Astrocyte (in vitro differentiated cells and primary cell): ENCODE data around the gene SCN2A. TPM values are rescaled to one million over a fixed set of nuclear protein-coding genes. Genes with fewer than 3 reads are reported as not detected.
A peak's percentile ranks its signal among the peaks of the same experiment; 100 is the strongest.

ENCODE experiments used
- DNase-seq: peaks from one replicate; pipeline ENCODE4 v3.0.0-alpha.2; 2010; ENCODE audit warnings: low read depth
- FAIRE-seq: peaks from 2 replicates; lab custom pipeline; 2011; peaks lifted over from hg19 to GRCh38; lab: Jason Lieb, UNC
- H2AFZ ChIP-seq: 2 replicates; pipeline ENCODE4 v1.6.0; 2012; ENCODE audit warnings: low read depth, low read length, inconsistent platforms
- H3K27ac ChIP-seq: 2 replicates; pipeline ENCODE4 v1.5.1; 2011; ENCODE audit warnings: low read depth, low read length, inconsistent platforms
- H3K27me3 ChIP-seq: 2 replicates; pipeline ENCODE4 v1.6.0; 2011; ENCODE audit warnings: low read length, inconsistent platforms; ENCODE audit not compliant: insufficient read depth
- H3K36me3 ChIP-seq: 2 replicates; pipeline ENCODE4 v1.5.1; 2011; ENCODE audit warnings: low read length, inconsistent platforms; ENCODE audit not compliant: insufficient read depth
- H3K4me1 ChIP-seq: 2 replicates; pipeline ENCODE4 v1.5.1; 2011; ENCODE audit warnings: low read length, inconsistent platforms; ENCODE audit not compliant: insufficient read depth
- H3K4me2 ChIP-seq: 2 replicates; pipeline ENCODE4 v1.6.0; 2012; ENCODE audit warnings: low read length, inconsistent platforms
- H3K4me3 ChIP-seq: 2 replicates; pipeline ENCODE4 v1.5.1; 2011; ENCODE audit warnings: low read depth, mild to moderate bottlenecking, low read length, inconsistent platforms; ENCODE audit not compliant: insufficient read depth
- H3K79me2 ChIP-seq: 2 replicates; pipeline ENCODE4 v1.6.0; 2012; ENCODE audit warnings: mild to moderate bottlenecking, low read length, inconsistent platforms; ENCODE audit not compliant: insufficient read depth
- H3K9ac ChIP-seq: 2 replicates; pipeline ENCODE4 v1.6.0; 2012; ENCODE audit warnings: mild to moderate bottlenecking, low read length, inconsistent platforms
- H3K9me3 ChIP-seq: 2 replicates; pipeline ENCODE4 v1.5.1; 2012; ENCODE audit warnings: low read depth, mild to moderate bottlenecking, low read length, inconsistent platforms; ENCODE audit not compliant: insufficient read depth
- H4K20me1 ChIP-seq: 2 replicates; pipeline ENCODE4 v1.6.0; 2012; ENCODE audit warnings: low read length, inconsistent platforms; ENCODE audit not compliant: insufficient read depth
- H3K27ac Mint-ChIP-seq: one replicate; pipeline ENCODE4 v1.8.0; 2021; ENCODE audit warnings: mild to moderate bottlenecking, mixed read lengths; ENCODE audit not compliant: unreplicated experiment
- H3K27me3 Mint-ChIP-seq: one replicate; pipeline ENCODE4 v1.8.0; 2021; ENCODE audit warnings: low read depth, mixed read lengths; ENCODE audit not compliant: unreplicated experiment
- H3K36me3 Mint-ChIP-seq: one replicate; pipeline ENCODE4 v1.8.0; 2021; ENCODE audit warnings: low read depth, mixed read lengths; ENCODE audit not compliant: unreplicated experiment
- H3K4me1 Mint-ChIP-seq: one replicate; pipeline ENCODE4 v1.8.0; 2021; ENCODE audit warnings: low read depth, mixed read lengths; ENCODE audit not compliant: unreplicated experiment
- H3K4me3 Mint-ChIP-seq: one replicate; pipeline ENCODE4 v1.8.0; 2021; ENCODE audit warnings: mild to moderate bottlenecking, moderate library complexity, mixed read lengths; ENCODE audit not compliant: unreplicated experiment
- H3K9me3 Mint-ChIP-seq: one replicate; pipeline ENCODE4 v1.8.0; 2021; ENCODE audit warnings: mild to moderate bottlenecking, mixed read lengths; ENCODE audit not compliant: unreplicated experiment
- EZH2 ChIP-seq: IDR thresholded peaks from 2 replicates; pipeline ENCODE4 v1.6.1; 2012; ENCODE audit warnings: mild to moderate bottlenecking, low read length, inconsistent platforms; ENCODE audit not compliant: insufficient read depth
- total RNA-seq: library from RNA; stranded (reverse); gene quantifications from 2 replicates; pipeline ENCODE4 v1.2.1, GENCODE V29; 2021
- TF ChIP-seq, protein P1 (sequence below): IDR thresholded peaks from 2 replicates; pipeline ENCODE4 v1.5.1; 2011; ENCODE audit warnings: low read depth, mild to moderate bottlenecking, inconsistent platforms, low read length, moderate library complexity; ENCODE audit not compliant: insufficient read depth

Gene SCN2A
- total RNA-seq, 1 donor from 2014 or later: 7.5 TPM

DNA sequence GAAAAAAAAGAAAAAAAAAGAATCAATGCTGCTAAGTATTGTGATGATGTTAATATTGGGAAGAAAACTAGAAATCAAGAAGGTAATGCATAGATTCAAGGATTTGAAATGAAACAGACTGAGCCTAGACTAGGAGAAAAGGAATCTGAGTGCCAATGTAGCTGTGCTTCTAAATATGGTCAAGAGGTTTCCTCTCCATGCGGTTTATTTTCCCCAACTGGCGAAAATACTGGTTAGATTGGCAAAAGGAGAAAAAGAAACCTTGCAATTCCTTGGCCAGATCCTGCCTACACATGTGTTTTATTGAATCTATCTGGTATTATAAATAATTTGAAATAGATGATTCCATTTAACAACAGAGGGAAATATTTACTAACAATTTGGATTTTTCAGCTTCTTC, 41.0 kb upstream of the SCN2A start:
- peaks cover 2% of the 10 kb centered on the region for H3K4me1 Mint-ChIP-seq
- no peaks in the 10 kb centered on the region for H4K20me1 ChIP-seq
- H2AFZ ChIP-seq: no peak overlapping the region
- no peaks in the 10 kb centered on the region for H3K27me3 ChIP-seq
- H3K9ac ChIP-seq: no peak overlapping the region
- no peaks in the 10 kb centered on the region for H3K36me3 ChIP-seq
- H3K4me2 ChIP-seq: no peak overlapping the region
- FAIRE-seq: no peak
- no peak overlapping the region for H3K4me3 Mint-ChIP-seq
- no peaks in the 10 kb centered on the region for H3K27me3 Mint-ChIP-seq
- no peaks in the 10 kb centered on the region for H3K79me2 ChIP-seq
- H3K27ac ChIP-seq: no peak overlapping the region
- H3K9me3 ChIP-seq: no peaks in the 10 kb centered on the region
- no peak overlapping the region for H3K4me3 ChIP-seq
- no peak for DNase-seq
- H3K4me1 ChIP-seq: no peaks in the 10 kb centered on the region
- no peaks in the 10 kb centered on the region for H3K9me3 Mint-ChIP-seq
- H3K27ac Mint-ChIP-seq: no peak overlapping the region
- TF ChIP-seq EZH2: no peak
- H3K36me3 Mint-ChIP-seq: no peaks in the 10 kb centered on the region

DNA sequence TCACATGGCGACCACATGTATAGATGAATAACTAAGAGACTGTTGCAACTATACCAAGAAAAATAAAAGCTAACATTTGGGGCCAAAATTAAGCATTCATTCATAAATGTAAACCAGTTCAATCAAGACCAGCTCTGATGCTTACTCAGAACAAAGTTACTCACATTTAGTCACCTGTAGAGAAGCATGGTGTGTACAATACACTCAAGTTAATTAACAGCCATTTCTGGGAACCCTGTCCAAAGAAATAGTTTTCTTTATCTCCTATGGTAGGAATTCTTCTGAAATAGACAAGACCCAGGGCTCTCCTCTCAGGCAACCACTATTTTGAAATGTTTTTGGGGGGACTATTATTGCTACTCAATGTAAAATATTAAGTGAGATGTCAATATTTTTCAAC, 37.0 kb upstream of the SCN2A start:
- H4K20me1 ChIP-seq: no peaks in the 10 kb centered on the region
- H3K9me3 ChIP-seq: no peaks in the 10 kb centered on the region
- no peaks in the 10 kb centered on the region for H3K4me1 Mint-ChIP-seq
- H3K4me1 ChIP-seq: no peaks in the 10 kb centered on the region
- H3K9me3 Mint-ChIP-seq: no peaks in the 10 kb centered on the region
- no peak overlapping the region for H2AFZ ChIP-seq
- H3K27ac Mint-ChIP-seq: no peak overlapping the region
- no peak for TF ChIP-seq EZH2
- TF ChIP-seq, protein P1, sequence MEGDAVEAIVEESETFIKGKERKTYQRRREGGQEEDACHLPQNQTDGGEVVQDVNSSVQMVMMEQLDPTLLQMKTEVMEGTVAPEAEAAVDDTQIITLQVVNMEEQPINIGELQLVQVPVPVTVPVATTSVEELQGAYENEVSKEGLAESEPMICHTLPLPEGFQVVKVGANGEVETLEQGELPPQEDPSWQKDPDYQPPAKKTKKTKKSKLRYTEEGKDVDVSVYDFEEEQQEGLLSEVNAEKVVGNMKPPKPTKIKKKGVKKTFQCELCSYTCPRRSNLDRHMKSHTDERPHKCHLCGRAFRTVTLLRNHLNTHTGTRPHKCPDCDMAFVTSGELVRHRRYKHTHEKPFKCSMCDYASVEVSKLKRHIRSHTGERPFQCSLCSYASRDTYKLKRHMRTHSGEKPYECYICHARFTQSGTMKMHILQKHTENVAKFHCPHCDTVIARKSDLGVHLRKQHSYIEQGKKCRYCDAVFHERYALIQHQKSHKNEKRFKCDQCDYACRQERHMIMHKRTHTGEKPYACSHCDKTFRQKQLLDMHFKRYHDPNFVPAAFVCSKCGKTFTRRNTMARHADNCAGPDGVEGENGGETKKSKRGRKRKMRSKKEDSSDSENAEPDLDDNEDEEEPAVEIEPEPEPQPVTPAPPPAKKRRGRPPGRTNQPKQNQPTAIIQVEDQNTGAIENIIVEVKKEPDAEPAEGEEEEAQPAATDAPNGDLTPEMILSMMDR: no peak
- no peaks in the 10 kb centered on the region for H3K36me3 Mint-ChIP-seq
- no peaks in the 10 kb centered on the region for H3K36me3 ChIP-seq
- DNase-seq: no peak
- H3K79me2 ChIP-seq: no peaks in the 10 kb centered on the region
- no peak overlapping the region for H3K9ac ChIP-seq
- FAIRE-seq: no peak
- H3K4me2 ChIP-seq: no peak overlapping the region
- H3K27ac ChIP-seq: no peak overlapping the region
- no peak overlapping the region for H3K4me3 Mint-ChIP-seq
- H3K27me3 ChIP-seq: no peaks in the 10 kb centered on the region
- no peak overlapping the region for H3K4me3 ChIP-seq
- no peaks in the 10 kb centered on the region for H3K27me3 Mint-ChIP-seq

DNA sequence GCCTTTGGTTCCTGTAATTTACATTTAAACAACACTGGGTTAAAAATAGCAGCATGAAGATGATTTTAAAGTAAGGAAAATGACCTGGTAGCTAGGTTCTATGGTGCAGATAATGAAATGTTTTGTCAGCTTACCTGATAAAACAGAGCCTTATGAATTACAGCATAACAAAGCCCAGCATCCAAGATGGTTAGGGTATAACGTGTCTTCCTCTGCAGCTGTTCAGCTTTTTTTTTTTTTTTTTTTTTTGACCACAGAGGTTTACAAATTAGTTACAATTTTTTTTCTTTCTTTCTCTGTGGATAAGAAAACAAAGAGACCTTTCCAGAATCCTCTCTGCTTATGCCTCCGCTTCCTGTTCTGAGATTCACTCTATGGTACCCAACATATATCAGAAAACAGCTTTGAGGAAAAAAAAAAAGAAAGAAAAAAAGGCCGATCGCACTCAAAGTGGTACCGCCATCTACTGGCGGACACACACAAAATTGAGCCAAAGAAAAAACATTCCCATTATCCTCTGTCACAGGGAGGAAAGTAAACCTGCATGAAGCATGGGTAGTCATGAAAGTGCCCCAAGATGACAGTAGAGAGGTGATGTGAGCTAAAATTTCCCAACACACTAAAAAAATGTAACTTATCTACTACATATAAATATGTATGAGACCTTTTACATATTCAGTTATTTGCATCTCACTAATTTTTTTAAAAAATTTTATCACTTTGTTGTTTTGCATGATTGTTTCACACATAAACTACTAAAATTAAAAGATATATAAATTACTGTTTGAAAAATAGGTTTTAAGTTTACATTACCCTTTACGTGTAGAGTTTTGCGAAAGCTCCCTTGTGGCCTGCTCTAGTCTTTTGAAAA, 35.3 kb upstream of the SCN2A start, which contains the start of gene SCN3A:
SCN3A (minus strand) TSS at position 362 of the 871 bp plus-strand sequence. CDS start 27,656 bp downstream, outside the sequence.
- H3K4me1 ChIP-seq: no peaks in the 10 kb centered on the region
- peak; percentile 33 for DNase-seq
- Mint-ChIP-seq H3K4me3 (no peak within 1 kb of the TSS), H3K4me1 (no peaks in the 10 kb centered on the region), H3K27ac (no peak within 1 kb of the TSS), H3K9me3 (no peaks in the 10 kb centered on the region), H3K36me3 (no peaks in the 10 kb centered on the region), H3K27me3 (no peaks in the 10 kb centered on the region)
- H3K9ac ChIP-seq: no peak within 1 kb of the TSS
- no peaks in the 10 kb centered on the region for H3K27me3 ChIP-seq
- no peaks in the 10 kb centered on the region for H3K79me2 ChIP-seq
- no peaks in the 10 kb centered on the region for H3K9me3 ChIP-seq
- no peak within 1 kb of the TSS for H3K27ac ChIP-seq
- FAIRE-seq: peak; percentile 56
- TF ChIP-seq EZH2: no peak
- TF ChIP-seq, protein P1: peak; percentile 80
- H3K36me3 ChIP-seq: no peaks in the 10 kb centered on the region
- H4K20me1 ChIP-seq: no peaks in the 10 kb centered on the region
- peak within 1 kb of the TSS; percentile 49 for H3K4me2 ChIP-seq
- H2AFZ ChIP-seq: peak within 1 kb of the TSS; percentile 9
- no peak within 1 kb of the TSS for H3K4me3 ChIP-seq
